PC-3 (cell line): Measurements from ENCODE around the gene SLC45A2.

Experiments
- CTCF ChIP-seq: fragments of 300-600 bp; sonication (generic); conservative IDR thresholded peaks from 2 replicates; pipeline ENCODE4 v1.5.1; 2017; ENCODE audit warnings: antibody characterized with exemption, low read depth, mild to moderate bottlenecking, low read length
- EZH2 ChIP-seq: fragments of 300-600 bp; sonication (generic); IDR thresholded peaks from one replicate; pipeline ENCODE4 v1.6.1; 2017; ENCODE audit warnings: antibody characterized with exemption, mild to moderate bottlenecking, low read length; ENCODE audit not compliant: unreplicated experiment

GRCh38 chr5:33936004-33936380 is 48.5 kb downstream of the SLC45A2 start:
- TF ChIP-seq EZH2, result no peak
- no peak for TF ChIP-seq CTCF
